ENCODE data around the gene GALNT16. TPM values are rescaled to one million over a fixed set of nuclear protein-coding genes. Genes with fewer than 3 reads are reported as not detected.

The GALNT16 gene
- total RNA-seq, 1 experiment from 2014 or later, result 3.8 TPM

- ChIA-PET CTCF (interaction anchor here (0.9 kb wide), 1 partner anchor 113 kb away, joined by 3 read pairs; no protein-coding TSS in a partner anchor), POLR2A (no interaction called here)
- Mint-ChIP-seq H3K27ac (ENCODE audit: unreplicated experiment) (no peak overlapping the region), H3K4me3 (ENCODE audit: unreplicated experiment) (no peak overlapping the region), H3K9me3 (ENCODE audit: unreplicated experiment) (peaks cover 13% of the 10 kb centered on the region), H3K27me3 (ENCODE audit: insufficient read depth, unreplicated experiment) (no peaks in the 10 kb centered on the region), H3K4me1 (ENCODE audit: low read depth, unreplicated experiment) (peaks cover 13% of the 10 kb centered on the region), H3K36me3 (ENCODE audit: insufficient read depth, unreplicated experiment) (peaks cover 40% of the 10 kb centered on the region)
- Histone ChIP-seq H3K36me3 (ENCODE audit: control insufficient read depth, insufficient read depth, low read length) (no peaks in the 10 kb centered on the region; the same call in 1 of the 2 replicates), H3K4me3 (ENCODE audit: low read depth, low read length) (no peak overlapping the region), H3K9me3 (no peaks in the 10 kb centered on the region), H3K27me3 (replicated peaks; ENCODE audit: control insufficient read depth, insufficient read depth, low read length) (no peaks in the 10 kb centered on the region), H3K4me1 (no peaks in the 10 kb centered on the region)
- TF ChIP-seq CTCF (IDR thresholded peaks at IDR 0.05; ENCODE audit: insufficient read depth in 1 of 2, low read depth in 1 of 2, low read length in 1 of 2, severe bottlenecking in 1 of 2, unreplicated experiment in 1 of 2), result no peak
- intact Hi-C loops (cut with micrococcal nuclease; ENCODE audit: unreplicated experiment), result no loop called here
- no TSS peak for BruUV-seq (replicated peaks)
- DNase-seq, result no peak
These were observed 114.3 kb downstream of the GALNT16 start for GRCh38 chr14:69374235-69374634.

GRCh38 chr14:69375182-69375581 lies 115.2 kb downstream of the GALNT16 start:
- Mint-ChIP-seq H3K4me1 (ENCODE audit: low read depth, unreplicated experiment) (peaks cover 13% of the 10 kb centered on the region), H3K36me3 (ENCODE audit: insufficient read depth, unreplicated experiment) (peaks cover 50% of the 10 kb centered on the region), H3K4me3 (ENCODE audit: unreplicated experiment) (no peak overlapping the region), H3K27ac (ENCODE audit: unreplicated experiment) (no peak overlapping the region), H3K9me3 (ENCODE audit: unreplicated experiment) (peaks cover 13% of the 10 kb centered on the region), H3K27me3 (ENCODE audit: insufficient read depth, unreplicated experiment) (no peaks in the 10 kb centered on the region)
- H3K4me3 ChIP-seq (ENCODE audit: low read depth, low read length), result no peak overlapping the region
- intact Hi-C loops (cut with micrococcal nuclease; ENCODE audit: unreplicated experiment), result no loop called here
- no peaks in the 10 kb centered on the region for H3K4me1 ChIP-seq
- no peak for TF ChIP-seq CTCF (IDR thresholded peaks at IDR 0.05; ENCODE audit: insufficient read depth in 1 of 2, low read depth in 1 of 2, low read length in 1 of 2, severe bottlenecking in 1 of 2, unreplicated experiment in 1 of 2)
- no peak for DNase-seq
- H3K9me3 ChIP-seq, result no peaks in the 10 kb centered on the region
- H3K36me3 ChIP-seq (ENCODE audit: control insufficient read depth, insufficient read depth, low read length), result no peaks in the 10 kb centered on the region; the same call in 1 of the 2 replicates
- no TSS peak for BruUV-seq (replicated peaks)
- POLR2A ChIA-PET, result no interaction called here
- CTCF ChIA-PET, result no interaction called here
- no peaks in the 10 kb centered on the region for H3K27me3 ChIP-seq (replicated peaks; ENCODE audit: control insufficient read depth, insufficient read depth, low read length)

GRCh38 chr14:69375722-69376121 lies 115.8 kb downstream of the GALNT16 start:
- Histone ChIP-seq H3K4me1 (no peaks in the 10 kb centered on the region), H3K9me3 (no peaks in the 10 kb centered on the region), H3K4me3 (ENCODE audit: low read depth, low read length) (no peak overlapping the region), H3K36me3 (ENCODE audit: control insufficient read depth, insufficient read depth, low read length) (no peaks in the 10 kb centered on the region; the same call in 1 of the 2 replicates), H3K27me3 (replicated peaks; ENCODE audit: control insufficient read depth, insufficient read depth, low read length) (no peaks in the 10 kb centered on the region)
- Mint-ChIP-seq H3K36me3 (ENCODE audit: insufficient read depth, unreplicated experiment) (peaks cover 55% of the 10 kb centered on the region), H3K9me3 (ENCODE audit: unreplicated experiment) (peaks cover 13% of the 10 kb centered on the region), H3K4me3 (ENCODE audit: unreplicated experiment) (no peak overlapping the region), H3K4me1 (ENCODE audit: low read depth, unreplicated experiment) (peaks cover 13% of the 10 kb centered on the region), H3K27ac (ENCODE audit: unreplicated experiment) (no peak overlapping the region), H3K27me3 (ENCODE audit: insufficient read depth, unreplicated experiment) (no peaks in the 10 kb centered on the region)
- no peak for TF ChIP-seq CTCF (IDR thresholded peaks at IDR 0.05; ENCODE audit: insufficient read depth in 1 of 2, low read depth in 1 of 2, low read length in 1 of 2, severe bottlenecking in 1 of 2, unreplicated experiment in 1 of 2)
- intact Hi-C loops (cut with micrococcal nuclease; ENCODE audit: unreplicated experiment), result no loop called here
- ChIA-PET CTCF (no interaction called here), POLR2A (no interaction called here)
- no peak for DNase-seq
- BruUV-seq (replicated peaks), result no TSS peak
